ENCODE results near the gene NLRP12.
"Not testable (repeated sequence)": the region's sequence is repeated elsewhere in the genome, so short reads cannot be mapped to it uniquely, and the experiment has no call there.

Gene NLRP12

GRCh38 chr19:53824134-53824611 lies at the start of gene NLRP12:
NLRP12 (minus strand) TSS chr19:53824314; CDS start chr19:53824174, 140 bp downstream.
- no peak for DNase-seq (ENCODE audit: low spot score in 2 of 2)
- in situ Hi-C loops (cut with MboI; ENCODE audit: low sequenced_read_pairs), result no loop called here
- no peak within 1 kb of the TSS for H3K4me3 ChIP-seq

GRCh38 chr19:53872762-53873161 lies 48.6 kb upstream of the NLRP12 start:
- no peak for DNase-seq (ENCODE audit: low spot score in 2 of 2)
- H3K27me3 ChIP-seq (ENCODE audit: low read depth), result no peaks in the 10 kb centered on the region
- no peaks in the 10 kb centered on the region for H3K4me1 ChIP-seq
- H3K36me3 ChIP-seq (replicated peaks), result peaks cover 10% of the 10 kb centered on the region
- H3K4me3 ChIP-seq, result no peak overlapping the region
- H3K9me3 ChIP-seq, result no peaks in the 10 kb centered on the region
- in situ Hi-C loops (cut with MboI; ENCODE audit: low sequenced_read_pairs), result no loop called here

More at GRCh38 chr19:53824134-53824611, at the start of gene NLRP12:
- Histone ChIP-seq H3K27me3 (ENCODE audit: low read depth) (no peaks in the 10 kb centered on the region), H3K4me1 (no peaks in the 10 kb centered on the region), H3K9me3 (no peaks in the 10 kb centered on the region), H3K36me3 (replicated peaks) (no peaks in the 10 kb centered on the region)

- DNase-seq (ENCODE audit: low spot score in 2 of 2), result no peak
- H3K36me3 ChIP-seq (replicated peaks), result peaks cover 10% of the 10 kb centered on the region
- H3K4me1 ChIP-seq, result peaks cover 3% of the 10 kb centered on the region
- in situ Hi-C loops (cut with MboI; ENCODE audit: low sequenced_read_pairs), result no loop called here
- H3K9me3 ChIP-seq, result no peaks in the 10 kb centered on the region
- H3K27me3 ChIP-seq (ENCODE audit: low read depth), result no peaks in the 10 kb centered on the region
- no peak overlapping the region for H3K4me3 ChIP-seq
Observed at GRCh38 chr19:53871454-53871853, 47.3 kb upstream of the NLRP12 start.

GRCh38 chr19:53870485-53870844 lies 46.4 kb upstream of the NLRP12 start:
- DNase-seq (ENCODE audit: low spot score in 2 of 2), result peak in 1 of 2 experiments; percentile 29
- in situ Hi-C loops (cut with MboI; ENCODE audit: low sequenced_read_pairs), result no loop called here

GRCh38 chr19:53869805-53870484 lies 45.8 kb upstream of the NLRP12 start:
- in situ Hi-C loops (cut with MboI; ENCODE audit: low sequenced_read_pairs); H3K9me3 ChIP-seq; H3K36me3 ChIP-seq (replicated peaks); H3K4me1 ChIP-seq; H3K27me3 ChIP-seq (ENCODE audit: low read depth); DNase-seq (ENCODE audit: low spot score in 2 of 2): not testable (repeated sequence)
- H3K4me3 ChIP-seq, result peak overlapping the region; percentile 55

More at GRCh38 chr19:53870485-53870844, 46.4 kb upstream of the NLRP12 start:
- H3K4me3 ChIP-seq, result no peak overlapping the region
- no peaks in the 10 kb centered on the region for H3K9me3 ChIP-seq
- H3K4me1 ChIP-seq, result peaks cover 3% of the 10 kb centered on the region
- no peaks in the 10 kb centered on the region for H3K27me3 ChIP-seq (ENCODE audit: low read depth)
- peaks cover 10% of the 10 kb centered on the region for H3K36me3 ChIP-seq (replicated peaks)

- Histone ChIP-seq H3K4me1 (peaks cover 3% of the 10 kb centered on the region), H3K36me3 (replicated peaks) (peaks cover 6% of the 10 kb centered on the region), H3K9me3 (no peaks in the 10 kb centered on the region), H3K4me3 (peak overlapping the region; percentile 55), H3K27me3 (ENCODE audit: low read depth) (no peaks in the 10 kb centered on the region)
- in situ Hi-C loops (cut with MboI; ENCODE audit: low sequenced_read_pairs), result no loop called here
- peak; percentile 82 to 92 for DNase-seq (ENCODE audit: low spot score in 2 of 2)
Observed at GRCh38 chr19:53868892-53869804, 45.0 kb upstream of the NLRP12 start.

- Histone ChIP-seq H3K36me3 (replicated peaks) (no peaks in the 10 kb centered on the region; the same call in 1 of the 2 replicates), H3K4me1 (peaks cover 3% of the 10 kb centered on the region), H3K9me3 (no peaks in the 10 kb centered on the region), H3K4me3 (peak overlapping the region; percentile 55), H3K27me3 (ENCODE audit: low read depth) (no peaks in the 10 kb centered on the region)
- in situ Hi-C loops (cut with MboI; ENCODE audit: low sequenced_read_pairs), result no loop called here
- DNase-seq (ENCODE audit: low spot score in 2 of 2), result peak in 1 of 2 experiments; percentile 75
Observed at GRCh38 chr19:53868091-53868891, 44.2 kb upstream of the NLRP12 start.

- Histone ChIP-seq H3K27me3 (ENCODE audit: low read depth) (no peaks in the 10 kb centered on the region), H3K36me3 (replicated peaks) (no peaks in the 10 kb centered on the region), H3K9me3 (no peaks in the 10 kb centered on the region), H3K4me1 (peaks cover 3% of the 10 kb centered on the region), H3K4me3 (peak within 1 kb of the TSS; percentile 55)
- peak; percentile 85 to 98 for DNase-seq (ENCODE audit: low spot score in 2 of 2)
- in situ Hi-C loops (cut with MboI; ENCODE audit: low sequenced_read_pairs), result no loop called here
Observed at GRCh38 chr19:53867225-53868090, 43.3 kb upstream of the NLRP12 start, which contains the start of gene MYADM. MYADM (plus strand) TSS chr19:53867883; CDS start chr19:53873530, 5,647 bp downstream.

GRCh38 chr19:53866865-53867224 lies 42.7 kb upstream of the NLRP12 start:
- peak overlapping the region; percentile 17 for H3K4me3 ChIP-seq
- H3K9me3 ChIP-seq, result no peaks in the 10 kb centered on the region
- peaks cover 3% of the 10 kb centered on the region for H3K4me1 ChIP-seq
- H3K36me3 ChIP-seq (replicated peaks), result no peaks in the 10 kb centered on the region
- no peak for DNase-seq (ENCODE audit: low spot score in 2 of 2)
- no peaks in the 10 kb centered on the region for H3K27me3 ChIP-seq (ENCODE audit: low read depth)
- in situ Hi-C loops (cut with MboI; ENCODE audit: low sequenced_read_pairs), result no loop called here

GRCh38 chr19:53865918-53866864 lies 42.1 kb upstream of the NLRP12 start:
- peaks cover 3% of the 10 kb centered on the region for H3K4me1 ChIP-seq
- DNase-seq (ENCODE audit: low spot score in 2 of 2), result no peak

GRCh38 chr19:53865523-53865917 lies 41.4 kb upstream of the NLRP12 start:
- H3K4me3 ChIP-seq, result no peak overlapping the region
- DNase-seq (ENCODE audit: low spot score in 2 of 2), result no peak
- in situ Hi-C loops (cut with MboI; ENCODE audit: low sequenced_read_pairs), result no loop called here
- no peaks in the 10 kb centered on the region for H3K27me3 ChIP-seq (ENCODE audit: low read depth)
- H3K36me3 ChIP-seq (replicated peaks), result no peaks in the 10 kb centered on the region
- H3K9me3 ChIP-seq, result no peaks in the 10 kb centered on the region
- peaks cover 3% of the 10 kb centered on the region for H3K4me1 ChIP-seq

More at GRCh38 chr19:53865918-53866864, 42.1 kb upstream of the NLRP12 start:
- Histone ChIP-seq H3K4me3 (no peak overlapping the region), H3K9me3 (no peaks in the 10 kb centered on the region), H3K36me3 (replicated peaks) (no peaks in the 10 kb centered on the region), H3K27me3 (ENCODE audit: low read depth) (no peaks in the 10 kb centered on the region)
- in situ Hi-C loops (cut with MboI; ENCODE audit: low sequenced_read_pairs), result no loop called here

GRCh38 chr19:53864308-53864836 lies 40.3 kb upstream of the NLRP12 start:
- peaks cover 3% of the 10 kb centered on the region for H3K4me1 ChIP-seq
- no peaks in the 10 kb centered on the region for H3K9me3 ChIP-seq
- no peak overlapping the region for H3K4me3 ChIP-seq
- H3K27me3 ChIP-seq (ENCODE audit: low read depth), result no peaks in the 10 kb centered on the region; the same call in 1 of the 2 replicates
- H3K36me3 ChIP-seq (replicated peaks), result no peaks in the 10 kb centered on the region
- in situ Hi-C loops (cut with MboI; ENCODE audit: low sequenced_read_pairs), result no loop called here
- no peak for DNase-seq (ENCODE audit: low spot score in 2 of 2)
